B cell (primary cell): ENCODE results near the gene HMGCL. TPM values are rescaled to one million over a fixed set of nuclear protein-coding genes. Genes with fewer than 3 reads are reported as not detected.
"Not testable (repeated sequence)": the region's sequence is repeated elsewhere in the genome, so short reads cannot be mapped to it uniquely, and the experiment has no call there.

ENCODE experiments used
- ATAC-seq: fragments of 200-7000 bp; cut with Tn5 transposase; one replicate; pipeline ENCODE4 v1.10.0; 2021; ENCODE audit warnings: low read depth, mild to moderate bottlenecking, moderate number of reproducible peaks, moderate library complexity
- CTCF ChIA-PET: fragments of 350-600 bp; sonication (Branson Sonifier 250); formaldehyde crosslinking; loops from one replicate; lab custom pipeline; 2021; ENCODE audit warnings: antibody characterized with exemption, inconsistent platforms; lab: Charles Lee
- POLR2A ChIA-PET: fragments of 350-600 bp; sonication (Branson Sonifier 250); formaldehyde crosslinking; loops from one replicate; lab custom pipeline; 2021; ENCODE audit warnings: antibody characterized with exemption; lab: Charles Lee
- DNase-seq: peaks from one replicate; pipeline ENCODE4 v3.0.0; 2013
- H2AFZ ChIP-seq: 2 replicates; pipeline ENCODE4 v1.6.1; 2012; ENCODE audit warnings: mild to moderate bottlenecking, low read depth, low read length; ENCODE audit not compliant: insufficient read depth, poor library complexity, severe bottlenecking
- H3K27ac ChIP-seq, 2 donors: 1 replicate in 1 of 2; 2 replicates in 1 of 2; pipeline ENCODE4 v1.5.1; 2012 to 2013; ENCODE audit warnings: low read length in 2 of 2, mild to moderate bottlenecking in 2 of 2, moderate library complexity in 1 of 2
- H3K27me3 ChIP-seq, 4 experiments: fragments of 200-600 bp in 1 of 4; sonication (generic) in 1 of 4; replicated peaks in 1 of 4; 1 replicate in 2 of 4; 2 replicates in 2 of 4; pipeline versions ENCODE4 v1.6.1 to v1.7.0; 2013 to 2016; ENCODE audit warnings: low read length in 3 of 4, mild to moderate bottlenecking in 2 of 4, mixed read lengths in 1 of 4, moderate library complexity in 1 of 4; ENCODE audit not compliant: insufficient read depth in 4 of 4, control insufficient read depth in 3 of 4; ENCODE audit errors: control extremely low read depth in 1 of 4
- H3K36me3 ChIP-seq, 2 experiments: replicated peaks in 1 of 2; 1 replicate in 1 of 2; 2 replicates in 1 of 2; pipeline versions ENCODE4 v1.6.1 to v1.7.1; 2013; ENCODE audit warnings: low read length in 1 of 2; ENCODE audit not compliant: insufficient read depth in 2 of 2, control insufficient read depth in 1 of 2; ENCODE audit errors: control extremely low read depth in 1 of 2, extremely low read depth in 1 of 2
- H3K4me1 ChIP-seq, 2 donors: fragments of 200-600 bp in 1 of 2; sonication (generic) in 1 of 2; 1 replicate in 1 of 2; 2 replicates in 1 of 2; pipeline versions ENCODE4 v1.5.1 to v1.6.1; 2013 to 2017; ENCODE audit warnings: low read length in 2 of 2; ENCODE audit not compliant: control insufficient read depth in 2 of 2, insufficient read depth in 2 of 2
- H3K4me2 ChIP-seq: replicated peaks from 2 replicates; pipeline ENCODE3; 2012; ENCODE audit warnings: mild to moderate bottlenecking, low read depth, low read length; ENCODE audit not compliant: poor library complexity, severe bottlenecking
- H3K4me3 ChIP-seq, 5 experiments: fragments of 200-600 bp in 1 of 5; sonication (generic) in 1 of 5; 1 replicate in 3 of 5; 2 replicates in 2 of 5; pipeline versions ENCODE4 v1.5.1 to v1.7.0; 2011 to 2016; ENCODE audit warnings: low read length in 4 of 5, mild to moderate bottlenecking in 4 of 5, low read depth in 2 of 5, control low read depth in 1 of 5, moderate library complexity in 1 of 5; ENCODE audit not compliant: insufficient read depth in 1 of 5; ENCODE audit errors: control extremely low read depth in 1 of 5, extremely low read depth in 1 of 5
- H3K79me2 ChIP-seq: fragments of 200-600 bp; sonication (generic); one replicate; pipeline ENCODE4 v1.6.0; 2016; ENCODE audit warnings: low read length; ENCODE audit not compliant: control insufficient read depth, insufficient read depth
- H3K9ac ChIP-seq: fragments of 200-600 bp; sonication (generic); 2 replicates; pipeline ENCODE4 v1.6.1; 2017; ENCODE audit warnings: mild to moderate bottlenecking, low read length, moderate library complexity
- H3K9me3 ChIP-seq, 3 donors: one replicate each; pipeline versions ENCODE4 v1.6.1 to v1.7.1; 2013; ENCODE audit warnings: low read length in 2 of 3; ENCODE audit not compliant: control insufficient read depth in 2 of 3, insufficient read depth in 1 of 3; ENCODE audit errors: control extremely low read depth in 1 of 3
- H4K20me1 ChIP-seq: 2 replicates; pipeline ENCODE4 v1.6.0; 2012; ENCODE audit warnings: mild to moderate bottlenecking, low read length; ENCODE audit not compliant: insufficient read depth, control insufficient read depth, poor library complexity, severe bottlenecking
- H3K27ac Mint-ChIP-seq: one replicate; pipeline ENCODE4 v1.8.0; 2021; ENCODE audit warnings: mixed read lengths
- H3K27me3 Mint-ChIP-seq: one replicate; pipeline ENCODE4 v1.8.0; 2021; ENCODE audit warnings: mixed read lengths
- H3K4me1 Mint-ChIP-seq: one replicate; pipeline ENCODE4 v1.8.0; 2021; ENCODE audit warnings: mixed read lengths
- H3K4me3 Mint-ChIP-seq: one replicate; pipeline ENCODE4 v1.8.0; 2021; ENCODE audit warnings: mixed read lengths
- H3K9me3 Mint-ChIP-seq: one replicate; pipeline ENCODE4 v1.8.0; 2022; ENCODE audit warnings: mixed read lengths; ENCODE audit not compliant: insufficient read depth
- EZH2 ChIP-seq: IDR thresholded peaks from 2 replicates; pipeline ENCODE4 v1.6.1; 2012; ENCODE audit warnings: borderline replicate concordance, low read depth, mild to moderate bottlenecking, moderate library complexity, low read length; ENCODE audit not compliant: insufficient read depth, poor library complexity, severe bottlenecking
- WGBS: methylation state at CpG from one replicate; pipeline ENCODE4 v1.1.5; 2013; ENCODE audit warnings: missing lambda C conversion rate; ENCODE audit not compliant: insufficient coverage; 5-methylcytosine and 5-hydroxymethylcytosine counted together
- intact Hi-C: fragments of 100-400 bp; cut with micrococcal nuclease; formaldehyde crosslinking; loops from one replicate; pipeline ENCODE4 v1.10.0; 2022
- polyA plus RNA-seq: library from polyadenylated mRNA; depleted of rRNA; stranded (reverse); fragments of >200 nt; gene quantifications from 2 replicates; pipeline ENCODE4 v1.2.3, GENCODE V29; 2012
- total RNA-seq, 2 donors: library from RNA; stranded (reverse); fragments of 120-200 nt in 1 of 2; gene quantifications; 1 replicate in 1 of 2; 2 replicates in 1 of 2; pipeline versions ENCODE4 v1.2.3 to v1.2.4, GENCODE V29; 2013 to 2022
- TF ChIP-seq, protein P1 (sequence below): fragments of 200-600 bp; IDR thresholded peaks from one replicate; pipeline ENCODE4 v1.8.0; 2022; ENCODE audit warnings: antibody characterized with exemption, mild to moderate bottlenecking

HMGCL gene
- total and polyA plus RNA-seq, 2 donors (not counting 1 experiment from before 2014, with no cell fraction given): 18.5 to 35.9 TPM

DNA sequence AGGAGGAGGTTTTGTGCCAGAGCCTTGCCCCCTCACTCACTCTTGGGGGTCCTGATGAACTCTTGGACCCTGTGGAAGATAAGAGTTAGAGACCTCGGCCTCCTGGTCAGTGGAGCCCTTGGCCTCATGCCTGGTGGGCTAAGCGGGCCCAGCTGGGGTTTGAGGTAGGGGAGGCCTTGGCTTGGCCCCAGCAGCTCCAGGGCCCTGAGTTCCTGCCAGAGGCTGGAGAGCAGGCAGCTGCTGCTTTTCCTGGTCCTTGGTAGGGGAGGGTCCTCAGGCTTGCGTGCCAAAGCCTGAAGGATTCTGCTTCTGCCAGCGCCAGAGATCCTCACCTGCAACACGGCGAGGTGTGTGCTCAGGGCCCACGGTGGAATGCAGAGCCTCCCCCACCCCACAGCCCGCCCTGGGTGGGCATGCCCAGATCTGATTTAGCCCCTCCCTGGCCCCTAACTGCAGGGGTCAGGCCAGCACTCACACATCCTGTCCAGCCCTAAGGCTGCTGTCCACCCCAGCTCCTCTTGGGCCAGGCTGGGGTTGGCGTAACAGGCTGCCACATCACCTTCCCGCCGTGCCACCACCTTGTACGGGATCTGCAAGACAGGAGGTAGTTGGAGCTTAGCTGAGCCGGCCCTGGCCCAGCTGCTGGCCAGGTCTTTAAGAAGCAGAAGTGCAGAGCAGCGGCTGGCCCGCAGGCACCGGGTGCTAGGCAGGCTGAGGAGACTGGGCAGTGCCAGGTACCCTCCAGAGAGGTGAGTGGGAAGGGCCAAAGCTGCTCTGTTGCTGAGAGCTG lies 29.4 kb downstream of the HMGCL start:
- Histone ChIP-seq H3K4me3 (no peak overlapping the region), H3K79me2 (peaks cover 14% of the 10 kb centered on the region), H3K4me2 (no peak overlapping the region), H4K20me1 (no peaks in the 10 kb centered on the region), H3K9me3 (peaks cover 0 to 3% (median 0%) of the 10 kb centered on the region in 3 donors), H3K27me3 (no peaks in the 10 kb centered on the region), H3K36me3 (peaks cover 0 to 21% of the 10 kb centered on the region in 2 experiments), H3K27ac (no peak overlapping the region), H3K9ac (no peak overlapping the region), H2AFZ (no peak overlapping the region), H3K4me1 (peaks cover 14 to 23% of the 10 kb centered on the region in 2 donors)
- intact Hi-C loops: no loop called here
- no peaks in the 10 kb centered on the region for H3K9me3 Mint-ChIP-seq
- no peak for DNase-seq
- no peak for ATAC-seq
- peaks cover 23% of the 10 kb centered on the region for H3K4me1 Mint-ChIP-seq
- 99% methylated on average over 13 of the region's 16 CpGs for WGBS
- CTCF ChIA-PET: no interaction called here
- POLR2A ChIA-PET: interaction anchor here (0.6 kb wide), 1 partner anchor 51 kb away, joined by 5 read pairs; no protein-coding TSS in a partner anchor
- TF ChIP-seq EZH2: no peak
- TF ChIP-seq, protein P1, sequence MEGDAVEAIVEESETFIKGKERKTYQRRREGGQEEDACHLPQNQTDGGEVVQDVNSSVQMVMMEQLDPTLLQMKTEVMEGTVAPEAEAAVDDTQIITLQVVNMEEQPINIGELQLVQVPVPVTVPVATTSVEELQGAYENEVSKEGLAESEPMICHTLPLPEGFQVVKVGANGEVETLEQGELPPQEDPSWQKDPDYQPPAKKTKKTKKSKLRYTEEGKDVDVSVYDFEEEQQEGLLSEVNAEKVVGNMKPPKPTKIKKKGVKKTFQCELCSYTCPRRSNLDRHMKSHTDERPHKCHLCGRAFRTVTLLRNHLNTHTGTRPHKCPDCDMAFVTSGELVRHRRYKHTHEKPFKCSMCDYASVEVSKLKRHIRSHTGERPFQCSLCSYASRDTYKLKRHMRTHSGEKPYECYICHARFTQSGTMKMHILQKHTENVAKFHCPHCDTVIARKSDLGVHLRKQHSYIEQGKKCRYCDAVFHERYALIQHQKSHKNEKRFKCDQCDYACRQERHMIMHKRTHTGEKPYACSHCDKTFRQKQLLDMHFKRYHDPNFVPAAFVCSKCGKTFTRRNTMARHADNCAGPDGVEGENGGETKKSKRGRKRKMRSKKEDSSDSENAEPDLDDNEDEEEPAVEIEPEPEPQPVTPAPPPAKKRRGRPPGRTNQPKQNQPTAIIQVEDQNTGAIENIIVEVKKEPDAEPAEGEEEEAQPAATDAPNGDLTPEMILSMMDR: no peak
- H3K4me3 Mint-ChIP-seq: no peak overlapping the region
- H3K27me3 Mint-ChIP-seq: no peaks in the 10 kb centered on the region
- H3K27ac Mint-ChIP-seq: no peak overlapping the region

DNA sequence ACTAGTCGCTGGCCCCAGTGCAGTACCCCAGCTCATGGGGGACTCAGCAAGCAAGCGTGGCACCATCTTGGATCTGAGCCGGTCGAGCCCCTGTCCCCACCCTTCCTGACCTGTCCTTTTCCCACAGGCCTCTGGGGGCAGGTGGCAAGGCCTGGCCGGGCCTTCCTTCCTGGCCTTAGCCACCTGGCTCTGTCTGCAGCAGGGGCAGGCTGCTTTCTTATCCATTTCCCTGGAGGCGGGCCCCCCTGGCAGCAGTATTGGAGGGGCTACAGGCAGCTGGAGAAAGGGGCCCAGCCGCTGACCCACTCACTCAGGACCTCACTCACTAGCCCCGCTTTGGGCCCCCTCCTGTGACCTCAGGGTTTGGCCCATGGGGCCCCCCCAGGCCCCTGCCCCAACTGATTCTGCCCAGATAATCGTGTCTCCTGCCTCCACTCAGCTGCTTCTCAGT lies 30.5 kb downstream of the HMGCL start:
- ATAC-seq, H4K20me1 ChIP-seq, H3K4me2 ChIP-seq, H3K4me3 ChIP-seq, H3K27ac ChIP-seq, DNase-seq, H3K27ac Mint-ChIP-seq, H2AFZ ChIP-seq, H3K9ac ChIP-seq, H3K4me3 Mint-ChIP-seq, H3K27me3 Mint-ChIP-seq, intact Hi-C loops, H3K27me3 ChIP-seq, H3K9me3 Mint-ChIP-seq, H3K9me3 ChIP-seq: not testable (repeated sequence)
- Histone ChIP-seq H3K36me3 (peaks cover 0 to 21% of the 10 kb centered on the region in 2 experiments), H3K4me1 (peaks cover 17 to 28% of the 10 kb centered on the region in 2 donors), H3K79me2 (peaks cover 19% of the 10 kb centered on the region)
- ChIA-PET POLR2A (interaction anchor here (0.7 kb wide), 1 partner anchor 265 kb away, joined by 9 read pairs; no protein-coding TSS in a partner anchor), CTCF (interaction anchor here (1.5 kb wide), 1 partner anchor 16 kb away, joined by 5 read pairs; no protein-coding TSS in a partner anchor)
- WGBS: 81% methylated on average over 5 of the region's 9 CpGs
- peaks cover 25% of the 10 kb centered on the region for H3K4me1 Mint-ChIP-seq
